HG02588 (cell line): ENCODE results near the gene PEG3.

Experiments used
- ATAC-seq: cut with Tn5 transposase; IDR thresholded peaks from one replicate; pipeline ENCODE4 v1.9.1; 2021; ENCODE audit warnings: mild to moderate bottlenecking, moderate library complexity; ENCODE audit not compliant: unreplicated experiment

PEG3 gene

GRCh38 chr19:56839652-56840450 is 675 bp downstream of the PEG3 start:
- ATAC-seq: no peak

GRCh38 chr19:56838909-56839651 is 1.4 kb downstream of the PEG3 start:
- ATAC-seq: no peak

DNA sequence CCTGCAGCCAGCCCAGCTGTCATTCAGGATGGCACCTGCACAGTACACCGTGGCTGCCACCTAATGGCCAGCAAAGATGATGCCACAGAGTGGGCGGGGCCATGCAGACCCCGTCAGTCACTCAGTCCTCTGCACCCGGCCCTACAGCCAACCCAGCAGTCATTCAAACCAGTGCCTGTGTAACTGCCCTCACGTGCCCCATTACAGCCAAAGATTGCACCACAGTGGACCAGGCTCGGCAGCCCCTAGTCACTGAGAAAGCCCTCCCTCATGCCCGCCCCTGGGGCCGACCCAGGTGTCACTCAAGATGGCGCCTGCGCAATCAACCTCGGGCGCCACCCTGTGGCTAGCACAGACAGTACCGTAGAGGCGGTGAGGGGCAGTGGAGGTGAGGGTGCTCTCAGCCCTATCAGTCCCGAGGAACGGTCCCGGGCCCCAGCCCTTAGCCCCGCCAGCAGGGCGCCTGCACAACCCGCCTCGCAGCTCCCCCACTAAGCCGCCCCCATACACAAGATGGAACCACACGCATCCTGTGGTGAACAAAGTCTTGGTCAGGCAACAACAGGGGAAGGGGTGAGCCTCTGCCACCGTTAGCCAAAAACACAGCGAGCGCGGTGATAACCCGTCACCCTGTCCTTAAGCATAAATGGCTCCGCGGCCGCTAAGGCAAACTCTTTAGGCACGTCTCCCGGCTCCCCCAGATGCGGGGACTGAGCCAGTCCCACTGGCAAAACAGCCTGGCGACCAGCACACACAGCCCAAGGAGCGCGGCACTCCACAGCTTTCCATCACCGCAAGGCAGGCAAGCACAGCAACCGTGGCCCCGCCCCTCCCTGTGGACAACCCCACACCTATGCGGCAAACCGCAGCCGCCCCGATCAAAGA is 2.3 kb downstream of the PEG3 start:
- no peak for ATAC-seq

DNA sequence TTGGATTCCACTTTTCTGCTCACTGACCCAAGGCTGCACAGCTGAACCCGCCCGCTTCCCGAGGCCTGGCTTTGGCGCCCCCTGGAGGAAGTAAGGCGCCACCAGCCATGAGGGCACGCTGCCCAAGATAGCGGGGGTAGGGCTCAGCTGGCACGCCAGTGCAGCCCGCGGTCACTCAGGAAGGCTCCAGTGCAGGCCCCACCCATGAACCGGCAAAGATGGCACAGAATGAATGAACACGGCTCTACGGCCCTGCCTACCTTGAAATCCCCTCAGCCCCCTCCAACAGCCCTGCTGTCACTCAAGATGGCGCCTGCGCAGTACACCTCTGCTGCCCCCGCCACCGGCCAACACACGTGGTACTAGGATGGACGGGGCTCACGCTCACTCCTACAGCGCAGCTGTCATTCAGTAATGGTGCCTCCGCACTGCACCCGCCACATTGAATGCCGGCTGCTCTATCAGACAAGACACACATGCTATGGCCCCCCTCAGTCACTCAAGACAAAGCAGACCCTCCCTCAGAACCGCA is 3.0 kb downstream of the PEG3 start:
- no peak for ATAC-seq

DNA sequence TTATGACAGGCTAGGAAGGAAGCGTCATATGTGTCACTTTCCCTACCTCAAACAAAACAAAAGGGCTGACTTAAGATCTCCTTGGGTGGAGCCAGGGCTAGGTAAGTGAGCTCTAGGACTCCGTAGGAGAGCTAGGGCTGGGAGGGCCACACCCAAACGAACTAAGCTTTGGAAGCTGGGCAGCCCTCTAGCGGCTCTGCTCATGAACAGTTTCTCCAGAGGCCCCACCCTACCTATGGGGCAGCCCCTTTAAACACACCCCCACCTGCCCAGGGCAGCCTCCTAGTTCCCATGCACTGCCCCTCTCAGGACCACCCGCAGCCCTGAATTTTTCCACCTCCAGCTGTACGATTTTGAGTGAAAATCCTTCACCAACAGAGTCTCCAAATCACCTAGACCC is 3.5 kb downstream of the PEG3 start:
- ATAC-seq: no peak

DNA sequence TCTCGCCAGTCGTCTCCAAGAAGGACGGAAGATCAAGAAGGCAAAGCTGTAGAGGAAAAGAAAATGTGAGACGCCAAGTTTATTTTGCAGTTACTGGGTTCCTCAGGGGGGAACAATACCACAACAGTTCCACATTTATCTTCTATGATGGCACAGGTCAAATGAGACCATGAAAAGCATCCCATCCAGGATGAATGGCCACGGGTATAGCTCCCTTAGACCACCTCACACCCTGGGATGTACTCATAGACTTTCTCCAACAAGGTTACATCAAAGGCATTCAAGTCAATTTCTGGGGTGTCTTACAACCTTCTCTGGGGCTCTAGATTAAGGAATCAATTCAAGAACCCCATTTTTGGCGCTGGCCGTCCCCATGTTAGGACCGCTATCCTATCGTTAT is 4.5 kb downstream of the PEG3 start:
- ATAC-seq: no peak

DNA sequence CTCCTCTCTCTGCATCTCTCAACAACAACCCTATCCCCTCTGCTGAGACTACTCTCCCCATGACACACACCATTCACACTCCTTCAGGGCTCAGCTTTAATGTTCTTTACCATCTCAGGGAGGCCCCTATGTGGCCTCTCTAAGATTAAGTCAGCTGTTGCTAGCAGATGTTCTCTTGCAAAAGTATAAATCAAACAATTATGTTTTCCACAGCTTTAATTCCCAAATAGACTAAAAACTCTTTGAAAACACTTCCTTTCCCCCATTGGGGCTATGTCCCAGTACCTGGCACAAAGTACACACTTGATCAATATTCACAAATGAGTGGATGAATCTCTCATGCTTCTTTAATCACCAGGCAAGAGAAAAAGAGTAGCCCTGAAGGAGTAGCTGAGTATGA is 5.1 kb downstream of the PEG3 start:
- ATAC-seq: no peak

GRCh38 chr19:56834564-56835375 is 5.8 kb downstream of the PEG3 start:
- no peak for ATAC-seq

- no peak for ATAC-seq
These were observed 8.1 kb downstream of the PEG3 start for GRCh38 chr19:56832352-56832928.

- ATAC-seq: no peak
These were observed 9.3 kb downstream of the PEG3 start for GRCh38 chr19:56831255-56831654.

DNA sequence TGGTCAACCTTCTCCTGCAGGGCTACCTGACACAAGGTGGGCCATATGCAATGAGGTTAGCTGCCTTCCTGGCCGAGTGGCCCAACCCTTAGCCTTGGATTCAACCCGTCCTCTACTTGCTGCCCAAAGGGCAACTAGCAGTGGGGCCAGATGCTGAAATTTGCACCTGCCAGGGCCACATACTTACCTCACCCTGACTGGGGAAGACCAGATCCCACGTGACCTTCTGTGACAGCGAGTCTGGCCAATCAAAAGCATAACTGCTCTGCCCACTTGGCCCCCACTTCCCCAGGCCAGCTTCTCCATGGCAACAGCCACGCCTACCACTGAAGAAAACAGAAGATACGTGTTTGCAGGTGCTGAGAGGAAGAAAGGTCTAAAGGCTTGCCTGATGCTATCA is 10.9 kb downstream of the PEG3 start:
- no peak for ATAC-seq

GRCh38 chr19:56827708-56828107 is 12.8 kb downstream of the PEG3 start:
- no peak for ATAC-seq

- ATAC-seq: no peak
These were observed 16.6 kb downstream of the PEG3 start for GRCh38 chr19:56823956-56824355.

DNA sequence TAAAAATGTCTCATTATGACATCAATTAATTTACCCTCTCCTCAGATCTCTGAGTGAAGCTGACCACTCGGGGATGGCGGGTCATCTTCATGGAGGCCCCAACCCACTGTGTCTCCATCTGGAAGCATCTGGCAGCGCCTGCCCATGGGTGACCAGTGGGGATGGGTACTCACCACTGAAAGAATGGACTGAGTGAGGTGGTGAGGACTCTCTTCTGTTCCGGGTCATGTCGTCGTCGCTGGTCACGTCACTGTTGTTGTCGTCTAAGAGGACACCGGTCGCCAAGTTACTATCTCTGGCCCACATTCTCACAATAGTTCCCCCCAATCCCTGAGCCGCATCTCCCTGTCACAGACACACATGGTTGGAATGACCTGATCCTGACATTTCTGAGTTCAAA is 17.1 kb downstream of the PEG3 start:
- no peak for ATAC-seq

GRCh38 chr19:56822755-56823154 is 17.8 kb downstream of the PEG3 start:
- no peak for ATAC-seq

- ATAC-seq: no peak
These were observed 18.9 kb downstream of the PEG3 start for GRCh38 chr19:56821675-56822074.

GRCh38 chr19:56821209-56821608 is 19.3 kb downstream of the PEG3 start:
- ATAC-seq: no peak

- no peak for ATAC-seq
These were observed 21.4 kb downstream of the PEG3 start for GRCh38 chr19:56819166-56819565.

GRCh38 chr19:56814656-56815055 is 25.9 kb downstream of the PEG3 start:
- no peak for ATAC-seq

DNA sequence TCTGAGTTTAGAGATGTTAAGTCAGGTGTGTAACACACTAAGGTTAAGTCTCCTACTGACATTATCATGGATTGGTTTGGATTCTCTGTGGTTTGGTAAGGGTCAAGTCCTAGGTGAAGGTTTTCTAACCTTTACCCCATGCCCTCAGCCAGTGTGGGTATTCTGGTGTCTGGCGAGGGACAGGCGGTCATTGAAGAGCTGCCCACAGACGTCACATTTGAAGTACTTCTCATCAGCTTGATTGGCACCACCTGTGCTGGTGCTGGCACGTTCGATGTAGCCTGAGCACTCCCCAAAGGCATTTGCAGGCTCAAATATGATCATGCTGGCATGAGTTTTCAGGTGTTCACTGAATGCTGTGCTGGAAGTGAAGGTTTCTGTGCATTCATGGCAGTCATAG is 27.0 kb downstream of the PEG3 start:
- ATAC-seq: no peak
